Measurements from ENCODE around the gene BGLAP.

- TF ChIP-seq CTCF (IDR thresholded peaks at IDR 0.05; ENCODE audit: borderline replicate concordance, extremely low read depth, low read length, poor library complexity, severe bottlenecking), result no peak
- TF ChIP-seq EZH2 (IDR thresholded peaks at IDR 0.05; ENCODE audit: borderline replicate concordance, low read depth, low read length, severe bottlenecking), result no peak
Observed at GRCh38 chr1:156289857-156290256, 47.9 kb downstream of the BGLAP start.

Measured in DND-41 (cell line).